Stomach (tissue), 9 donors: Measurements from ENCODE around the gene SGMS1. TPM values are rescaled to one million over a fixed set of nuclear protein-coding genes. Genes with fewer than 3 reads are reported as not detected.
A peak's percentile ranks its signal among the peaks of the same experiment; 100 is the strongest.

ENCODE experiments used
- DNase-seq, 2 donors: peaks; one replicate each; pipeline versions ENCODE4 v3.0.0 to v3.0.0-alpha.2; 2013 to 2019
- H3K27ac ChIP-seq, 5 donors: fragments of 200-600 bp in 4 of 5; sonication (generic) in 4 of 5; one replicate each; pipeline ENCODE4 v1.5.1; 2013 to 2019; ENCODE audit warnings: mild to moderate bottlenecking in 1 of 5, moderate library complexity in 1 of 5
- H3K27me3 ChIP-seq, 3 donors: fragments of 200-600 bp; sonication (generic); one replicate each; pipeline ENCODE4 v1.5.1; 2017 to 2019; ENCODE audit warnings: mixed run types in 1 of 3
- H3K36me3 ChIP-seq, 4 donors: fragments of 200-600 bp; sonication (generic); 1 replicate in 3 of 4; 2 replicates in 1 of 4; pipeline ENCODE4 v1.5.1; 2016 to 2019
- H3K4me1 ChIP-seq, 4 donors: fragments of 200-600 bp; sonication (generic); one replicate each; pipeline ENCODE4 v1.5.1; 2016 to 2019
- H3K4me3 ChIP-seq, 4 donors: fragments of 200-600 bp; sonication (generic) in 3 of 4; one replicate each; pipeline ENCODE4 v1.5.1; 2016 to 2019; ENCODE audit warnings: mild to moderate bottlenecking in 1 of 4
- H3K9me3 ChIP-seq, 4 donors: fragments of 200-600 bp; sonication (generic); one replicate each; pipeline ENCODE4 v1.5.1; 2016 to 2019
- EP300 ChIP-seq: sonication (generic); formaldehyde crosslinking; IDR thresholded peaks from one replicate; pipeline ENCODE4 v1.6.1; 2017; ENCODE audit warnings: antibody characterized with exemption
- POLR2A ChIP-seq, 4 donors: fragments of 450-650 bp; IDR thresholded peaks; one replicate each; pipeline ENCODE4 v1.6.1; 2016; ENCODE audit warnings: antibody characterized with exemption in 4 of 4, control low read depth in 2 of 4, mild to moderate bottlenecking in 1 of 4, moderate library complexity in 1 of 4
- POLR2AphosphoS5 ChIP-seq, 3 donors: sonication (generic); formaldehyde crosslinking; IDR thresholded peaks; one replicate each; pipeline ENCODE4 v1.6.1; 2016; ENCODE audit warnings: antibody characterized with exemption in 3 of 3
- WGBS, 5 donors: extraction: QIAGEN DNeasy Blood & Tissue Kit in 3 of 5; methylation state at CpG; one replicate each; pipeline versions ENCODE4 v1.1.5 to v1.1.7; 2013 to 2018; 5-methylcytosine and 5-hydroxymethylcytosine counted together
- intact Hi-C: fragments of 100-400 bp; cut with DNase I; formaldehyde crosslinking; loops from one replicate; pipeline ENCODE4 v1.15.1; 2023; ENCODE audit warnings: low total_unique reads
- polyA plus RNA-seq, 3 donors: library from polyadenylated mRNA; stranded (reverse); fragments of 200-250 nt; gene quantifications; one replicate each; pipeline ENCODE4 v1.2.3, GENCODE V29; 2013
- total RNA-seq, 5 donors: library from RNA; depleted of rRNA; stranded (reverse); fragments of >200 nt; gene quantifications; one replicate each; pipeline versions ENCODE4 v1.1.0 to v1.2.3, GENCODE V29; 2014 to 2016
- TF ChIP-seq, protein P1 (sequence below), 7 experiments: fragments of 450-650 bp in 4 of 7; fragments of 200-600 bp in 3 of 7; sonication (generic) in 3 of 7; IDR thresholded peaks; one replicate each; pipeline ENCODE4 v1.5.1; 2016 to 2019; ENCODE audit warnings: antibody characterized with exemption in 7 of 7, control low read depth in 2 of 7, mild to moderate bottlenecking in 1 of 7
- donor health status: healthy with polysubstance abuse.
- donor health status: Bipolar disorder and iron deficiency.
- donor health status: healthy.

The SGMS1 gene
- total and polyA plus RNA-seq, 8 donors, result 6.2 to 229 (median 49.6) TPM

DNA sequence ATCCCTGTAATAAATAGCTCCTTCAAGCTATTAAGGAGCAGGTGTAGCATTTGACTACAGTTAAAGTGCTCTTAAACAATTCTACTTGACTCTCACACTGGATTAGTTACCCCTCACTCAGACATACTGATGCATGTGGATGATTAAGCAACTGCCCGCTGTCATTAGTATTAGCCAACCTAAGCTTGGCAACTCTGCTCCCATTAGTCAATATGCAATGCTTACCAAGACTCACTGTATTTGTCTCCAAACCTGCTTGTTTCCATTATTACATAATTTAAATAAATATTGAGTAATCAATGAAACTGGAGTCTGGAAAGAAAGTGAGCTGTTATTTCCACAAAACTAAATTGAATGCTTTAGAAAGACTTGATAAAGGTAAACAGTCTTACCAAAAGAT is 228.5 kb downstream of the SGMS1 start:
- peak in 1 of 3 donors; percentile 32 for TF ChIP-seq POLR2AphosphoS5 (IDR thresholded peaks at IDR 0.05)
- TF ChIP-seq, protein P1, sequence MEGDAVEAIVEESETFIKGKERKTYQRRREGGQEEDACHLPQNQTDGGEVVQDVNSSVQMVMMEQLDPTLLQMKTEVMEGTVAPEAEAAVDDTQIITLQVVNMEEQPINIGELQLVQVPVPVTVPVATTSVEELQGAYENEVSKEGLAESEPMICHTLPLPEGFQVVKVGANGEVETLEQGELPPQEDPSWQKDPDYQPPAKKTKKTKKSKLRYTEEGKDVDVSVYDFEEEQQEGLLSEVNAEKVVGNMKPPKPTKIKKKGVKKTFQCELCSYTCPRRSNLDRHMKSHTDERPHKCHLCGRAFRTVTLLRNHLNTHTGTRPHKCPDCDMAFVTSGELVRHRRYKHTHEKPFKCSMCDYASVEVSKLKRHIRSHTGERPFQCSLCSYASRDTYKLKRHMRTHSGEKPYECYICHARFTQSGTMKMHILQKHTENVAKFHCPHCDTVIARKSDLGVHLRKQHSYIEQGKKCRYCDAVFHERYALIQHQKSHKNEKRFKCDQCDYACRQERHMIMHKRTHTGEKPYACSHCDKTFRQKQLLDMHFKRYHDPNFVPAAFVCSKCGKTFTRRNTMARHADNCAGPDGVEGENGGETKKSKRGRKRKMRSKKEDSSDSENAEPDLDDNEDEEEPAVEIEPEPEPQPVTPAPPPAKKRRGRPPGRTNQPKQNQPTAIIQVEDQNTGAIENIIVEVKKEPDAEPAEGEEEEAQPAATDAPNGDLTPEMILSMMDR (IDR thresholded peaks at IDR 0.05), result no peak
- Histone ChIP-seq H3K4me1 (peaks cover 4 to 58% (median 14%) of the 10 kb centered on the region in 4 donors), H3K9me3 (no peaks in the 10 kb centered on the region), H3K27ac (peak overlapping the region in 1 of 5 donors; percentile 0), H3K36me3 (no peaks in the 10 kb centered on the region), H3K4me3 (no peak overlapping the region), H3K27me3 (no peaks in the 10 kb centered on the region)
- no peak for DNase-seq
- WGBS, 5 donors, result 31 to 81% (median 58%) methylated on average over 1 of the region's 1 CpG
- intact Hi-C loops, result no loop called here

DNA sequence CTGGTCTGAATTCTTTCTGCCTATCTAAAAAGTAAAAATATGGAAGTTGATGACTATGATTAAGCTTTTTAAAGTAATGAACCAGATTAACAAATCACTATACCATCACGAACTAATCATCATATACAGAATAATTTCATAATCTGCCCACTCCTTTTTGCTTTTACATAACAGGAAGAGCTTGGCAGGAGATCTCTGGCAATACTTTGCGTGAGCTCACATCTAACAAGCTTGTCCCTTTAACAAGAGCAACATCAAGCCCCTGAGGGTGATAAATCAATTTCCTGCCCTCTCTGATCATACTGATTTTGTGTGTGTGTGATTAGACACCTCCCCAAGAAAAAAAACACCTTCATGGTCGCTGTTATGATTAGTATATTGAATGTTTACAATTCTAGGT is 228.9 kb downstream of the SGMS1 start:
- WGBS, 5 donors, result 60 to 77% (median 71%) methylated on average over 3 of the region's 3 CpGs
- Histone ChIP-seq H3K36me3 (no peaks in the 10 kb centered on the region), H3K9me3 (no peaks in the 10 kb centered on the region), H3K4me3 (no peak overlapping the region), H3K4me1 (peaks cover 4 to 61% (median 14%) of the 10 kb centered on the region in 4 donors), H3K27ac (no peak overlapping the region), H3K27me3 (no peaks in the 10 kb centered on the region)
- intact Hi-C loops, result no loop called here
- TF ChIP-seq, protein P1 (IDR thresholded peaks at IDR 0.05), result no peak
- TF ChIP-seq EP300, result no peak
- no peak for TF ChIP-seq POLR2A (IDR thresholded peaks at IDR 0.05)
- TF ChIP-seq POLR2AphosphoS5 (IDR thresholded peaks at IDR 0.05), result no peak
- no peak for DNase-seq

DNA sequence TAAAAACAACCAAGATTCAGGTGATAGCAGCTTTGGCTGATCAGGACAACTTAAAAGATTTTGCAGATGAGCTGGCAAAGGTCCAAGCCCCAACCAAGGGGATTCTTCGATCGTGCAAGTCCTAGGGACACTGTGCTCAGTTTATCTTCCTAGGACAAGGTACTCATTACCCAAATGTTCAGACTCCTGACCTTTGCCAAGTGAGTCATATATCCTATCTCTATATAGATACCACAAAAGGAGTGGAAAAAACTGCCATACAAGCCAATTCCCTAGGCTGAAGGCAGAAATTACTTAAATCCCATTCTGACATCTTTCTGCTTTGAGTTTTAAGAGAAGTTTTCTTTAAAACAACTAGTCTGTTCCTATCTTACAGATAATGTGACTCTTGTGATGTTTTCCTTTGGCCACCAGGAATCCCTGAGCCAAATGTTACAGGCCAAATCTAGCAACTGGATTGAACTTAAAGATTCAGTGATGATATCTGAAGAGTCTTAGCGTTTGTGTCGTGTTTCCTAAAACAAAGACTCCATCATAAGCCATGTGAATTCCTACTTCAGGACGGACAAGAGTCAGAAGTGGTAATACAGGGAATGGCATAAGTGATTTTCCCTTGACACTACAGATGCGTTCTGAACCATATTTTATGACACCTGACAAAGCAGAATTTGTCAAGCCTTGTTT is 229.8 kb downstream of the SGMS1 start:
- peak overlapping the region in 1 of 5 donors; percentile 18 for H3K27ac ChIP-seq
- 78 to 85% (median 84%) methylated on average over 6 of the region's 6 CpGs for WGBS, 5 donors
- no peak for DNase-seq
- H3K4me1 ChIP-seq, result peaks cover 4 to 58% (median 14%) of the 10 kb centered on the region in 4 donors
- H3K9me3 ChIP-seq, result no peaks in the 10 kb centered on the region
- TF ChIP-seq POLR2AphosphoS5 (IDR thresholded peaks at IDR 0.05) (no peak), POLR2A (IDR thresholded peaks at IDR 0.05) (no peak), EP300 (no peak)
- TF ChIP-seq, protein P1 (IDR thresholded peaks at IDR 0.05), result no peak
- intact Hi-C loops, result no loop called here
- H3K4me3 ChIP-seq, result no peak overlapping the region
- H3K27me3 ChIP-seq, result no peaks in the 10 kb centered on the region
- H3K36me3 ChIP-seq, result no peaks in the 10 kb centered on the region

DNA sequence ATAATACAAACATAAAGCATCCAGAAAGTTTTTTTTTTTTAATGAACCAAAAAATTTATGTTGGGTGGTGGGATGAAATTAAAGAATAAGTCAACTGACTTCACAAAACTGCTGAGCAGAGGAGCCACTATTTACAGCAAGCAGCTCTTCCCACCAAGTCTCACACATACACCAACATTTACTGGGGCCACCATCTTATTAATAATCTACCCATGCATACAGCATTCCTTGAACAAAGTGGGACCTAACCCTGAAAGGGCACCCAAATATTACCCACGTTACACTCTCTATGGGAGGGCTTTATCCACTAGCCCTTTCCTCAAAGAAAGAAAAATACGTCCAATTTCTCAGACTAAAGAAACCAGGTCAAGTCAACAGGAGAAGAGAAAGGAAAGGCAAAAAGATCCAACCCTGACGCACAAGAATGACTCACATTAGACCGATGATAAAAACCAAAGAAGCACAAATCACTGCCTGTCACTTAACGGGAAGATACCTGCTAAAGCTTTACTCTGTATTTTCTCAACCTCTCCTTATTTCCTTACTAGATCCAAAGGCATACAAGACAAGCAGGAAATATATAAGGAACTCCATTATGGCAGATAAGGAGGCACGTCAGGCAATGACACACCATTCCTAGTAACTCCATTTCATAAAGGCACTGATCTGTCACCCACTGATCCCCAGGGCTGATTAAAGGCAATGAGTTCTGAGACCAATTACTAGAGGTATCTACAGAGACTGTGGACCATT is 230.6 kb downstream of the SGMS1 start:
- DNase-seq, result no peak
- Histone ChIP-seq H3K9me3 (no peaks in the 10 kb centered on the region), H3K4me3 (no peak overlapping the region), H3K36me3 (no peaks in the 10 kb centered on the region), H3K27ac (peak overlapping the region in 1 of 5 donors; percentile 18), H3K4me1 (peaks cover 4 to 51% (median 14%) of the 10 kb centered on the region in 4 donors), H3K27me3 (no peaks in the 10 kb centered on the region)
- intact Hi-C loops, result no loop called here
- no peak for TF ChIP-seq POLR2A (IDR thresholded peaks at IDR 0.05)
- no peak for TF ChIP-seq EP300
- TF ChIP-seq, protein P1 (IDR thresholded peaks at IDR 0.05), result no peak
- TF ChIP-seq POLR2AphosphoS5 (IDR thresholded peaks at IDR 0.05), result no peak
- WGBS, 5 donors, result 74 to 87% (median 81%) methylated on average over 6 of the region's 6 CpGs
